Erythroblast (primary cell): ENCODE measurements around the gene NAP1L4.
"Not testable (repeated sequence)": the region's sequence is repeated elsewhere in the genome, so short reads cannot be mapped to it uniquely, and the experiment has no call there.

Source experiments
- GATA1 ChIP-seq: IDR thresholded peaks from 2 replicates; pipeline ENCODE4 v1.6.1; 2011; ENCODE audit warnings: low read depth, mild to moderate bottlenecking, control low read depth, low read length, moderate library complexity
- POLR2A ChIP-seq: IDR thresholded peaks from 2 replicates; pipeline ENCODE4 v1.6.1; 2011; ENCODE audit warnings: mild to moderate bottlenecking, low read length

DNA sequence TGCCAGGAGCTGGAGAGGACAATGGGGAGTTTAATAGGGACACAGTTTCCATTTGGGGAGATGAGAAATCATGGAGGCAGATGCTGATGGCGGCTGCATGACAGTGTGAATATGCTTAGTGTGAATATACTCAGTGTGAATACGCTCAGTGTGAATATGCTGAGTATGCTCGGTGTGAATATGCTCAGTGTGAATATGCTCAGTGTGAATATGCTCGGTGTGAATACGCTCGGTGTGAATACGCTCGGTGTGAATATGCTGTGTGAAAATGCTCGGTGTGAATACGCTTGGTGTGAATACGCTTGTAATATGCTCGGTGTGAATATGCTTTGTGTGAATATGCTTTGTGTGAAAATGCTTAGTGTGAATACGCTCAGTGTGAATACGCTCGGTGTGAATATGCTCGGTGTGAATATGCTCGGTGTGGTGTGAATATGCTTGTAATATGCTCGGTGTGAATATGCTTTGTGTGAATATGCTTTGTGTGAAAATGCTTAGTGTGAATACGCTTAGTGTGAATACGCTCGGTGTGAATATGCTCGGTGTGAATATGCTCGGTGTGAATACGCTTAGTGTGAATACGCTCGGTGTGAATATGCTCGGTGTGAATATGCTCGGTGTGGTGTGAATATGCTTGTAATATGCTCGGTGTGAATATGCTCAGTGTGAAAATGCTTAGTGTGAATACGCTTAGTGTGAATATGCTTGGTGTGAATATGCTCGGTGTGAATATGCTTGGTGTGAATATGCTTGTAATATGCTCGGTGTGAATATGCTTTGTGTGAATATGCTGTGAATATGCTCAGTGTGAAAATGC is 54.3 kb downstream of the NAP1L4 start:
- not testable (repeated sequence) for TF ChIP-seq POLR2A, GATA1
